Measurements from ENCODE around the gene TRMT10A. TPM values are rescaled to one million over a fixed set of nuclear protein-coding genes. Genes with fewer than 3 reads are reported as not detected.
"Not testable (repeated sequence)": the region's sequence is repeated elsewhere in the genome, so short reads cannot be mapped to it uniquely, and the experiment has no call there.

TRMT10A gene
- total and polyA plus RNA-seq, 2 experiments from 2014 or later, result 5.3 to 6.3 TPM

- no peak overlapping the region for H3K4me3 ChIP-seq
- no peak overlapping the region for H3K9ac ChIP-seq
- no peaks in the 10 kb centered on the region for H3K9me3 ChIP-seq (ENCODE audit: low read depth)
- TF ChIP-seq EZH2phosphoT487 (IDR thresholded peaks at IDR 0.05; ENCODE audit: insufficient read depth, low read depth) (no peak), EZH2 (IDR thresholded peaks at IDR 0.05; ENCODE audit: insufficient read depth, poor library complexity, severe bottlenecking) (no peak)
- no peaks in the 10 kb centered on the region for H4K20me1 ChIP-seq (ENCODE audit: insufficient read depth)
- H3K9me2 ChIP-seq (ENCODE audit: insufficient read depth), result no peaks in the 10 kb centered on the region
- no peaks in the 10 kb centered on the region for H3K79me2 ChIP-seq (ENCODE audit: insufficient read depth)
- no peaks in the 10 kb centered on the region for H3K36me3 ChIP-seq (ENCODE audit: low read depth)
- no peaks in the 10 kb centered on the region for H3F3A ChIP-seq (ENCODE audit: insufficient read depth)
- no peaks in the 10 kb centered on the region for H3K27me3 ChIP-seq (replicated peaks; ENCODE audit: insufficient read depth)
- H3K4me1 ChIP-seq (ENCODE audit: insufficient read depth), result no peaks in the 10 kb centered on the region
- no peak overlapping the region for H3K4me2 ChIP-seq (ENCODE audit: unreplicated experiment)
- no peak for DNase-seq
- H3K27ac ChIP-seq, result no peak overlapping the region
- H2AFZ ChIP-seq, result no peak overlapping the region
- in situ Hi-C loops (cut with MboI), result no loop called here
Observed at GRCh38 chr4:99540277-99540939, 23.4 kb downstream of the TRMT10A start.

GRCh38 chr4:99537674-99538073 is 26.2 kb downstream of the TRMT10A start:
- Histone ChIP-seq H3K4me3 (no peak overlapping the region), H2AFZ (no peak overlapping the region), H3K27ac (no peak overlapping the region), H3K79me2 (ENCODE audit: insufficient read depth) (no peaks in the 10 kb centered on the region), H3K27me3 (replicated peaks; ENCODE audit: insufficient read depth) (no peaks in the 10 kb centered on the region), H3K9me2 (ENCODE audit: insufficient read depth) (no peaks in the 10 kb centered on the region), H3F3A (ENCODE audit: insufficient read depth) (no peaks in the 10 kb centered on the region), H3K4me2 (ENCODE audit: unreplicated experiment) (no peak overlapping the region), H4K20me1 (ENCODE audit: insufficient read depth) (no peaks in the 10 kb centered on the region), H3K4me1 (ENCODE audit: insufficient read depth) (no peaks in the 10 kb centered on the region), H3K36me3 (ENCODE audit: low read depth) (no peaks in the 10 kb centered on the region), H3K9me3 (ENCODE audit: low read depth) (no peaks in the 10 kb centered on the region), H3K9ac (no peak overlapping the region)
- WGBS, 2 experiments (ENCODE audit: low coverage in 1 of 2, low lambda C conversion rate in 2 of 2, missing lambda C conversion rate in 2 of 2), result 53 to 60% methylated on average over 4 of the region's 4 CpGs
- DNase-seq, result no peak
- in situ Hi-C loops (cut with MboI), result no loop called here
- TF ChIP-seq EZH2 (IDR thresholded peaks at IDR 0.05; ENCODE audit: insufficient read depth, poor library complexity, severe bottlenecking) (no peak), EZH2phosphoT487 (IDR thresholded peaks at IDR 0.05; ENCODE audit: insufficient read depth, low read depth) (no peak)

DNA sequence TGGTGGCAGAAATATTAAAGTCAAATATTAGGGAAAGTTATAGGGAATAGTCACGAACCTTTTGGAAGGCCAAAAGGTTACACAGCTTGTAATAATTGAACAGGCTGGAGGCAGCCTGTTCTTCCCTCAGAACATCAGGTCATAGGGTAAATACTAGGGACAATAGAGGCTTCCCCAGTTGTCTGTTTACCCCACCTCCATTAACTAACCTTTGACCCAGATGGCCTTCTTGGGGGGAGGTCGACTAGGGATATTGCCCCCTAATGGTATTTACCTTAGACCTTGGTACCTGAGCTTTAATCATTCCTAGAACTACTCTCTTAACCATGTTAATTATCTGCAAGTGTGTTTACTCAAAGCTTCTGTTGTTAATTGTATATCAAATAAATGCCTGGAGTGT is 27.0 kb downstream of the TRMT10A start:
- no peak for DNase-seq
- no peaks in the 10 kb centered on the region for H3K4me1 ChIP-seq (ENCODE audit: insufficient read depth)
- TF ChIP-seq EZH2 (IDR thresholded peaks at IDR 0.05; ENCODE audit: insufficient read depth, poor library complexity, severe bottlenecking) (no peak), EZH2phosphoT487 (IDR thresholded peaks at IDR 0.05; ENCODE audit: insufficient read depth, low read depth) (no peak)
- H3K9me2 ChIP-seq (ENCODE audit: insufficient read depth), result no peaks in the 10 kb centered on the region
- no peaks in the 10 kb centered on the region for H3K36me3 ChIP-seq (ENCODE audit: low read depth)
- H3K9me3 ChIP-seq (ENCODE audit: low read depth), result no peaks in the 10 kb centered on the region
- H3K27ac ChIP-seq, result no peak overlapping the region
- WGBS, 2 experiments (ENCODE audit: low coverage in 1 of 2, low lambda C conversion rate in 2 of 2, missing lambda C conversion rate in 2 of 2), result 21 to 35% methylated on average over 2 of the region's 2 CpGs
- no peak overlapping the region for H2AFZ ChIP-seq
- no peak overlapping the region for H3K4me3 ChIP-seq
- H3F3A ChIP-seq (ENCODE audit: insufficient read depth), result no peaks in the 10 kb centered on the region
- H3K27me3 ChIP-seq (replicated peaks; ENCODE audit: insufficient read depth), result no peaks in the 10 kb centered on the region
- H3K9ac ChIP-seq, result no peak overlapping the region
- H4K20me1 ChIP-seq (ENCODE audit: insufficient read depth), result no peaks in the 10 kb centered on the region
- no peaks in the 10 kb centered on the region for H3K79me2 ChIP-seq (ENCODE audit: insufficient read depth)
- no peak overlapping the region for H3K4me2 ChIP-seq (ENCODE audit: unreplicated experiment)
- in situ Hi-C loops (cut with MboI), result no loop called here

DNA sequence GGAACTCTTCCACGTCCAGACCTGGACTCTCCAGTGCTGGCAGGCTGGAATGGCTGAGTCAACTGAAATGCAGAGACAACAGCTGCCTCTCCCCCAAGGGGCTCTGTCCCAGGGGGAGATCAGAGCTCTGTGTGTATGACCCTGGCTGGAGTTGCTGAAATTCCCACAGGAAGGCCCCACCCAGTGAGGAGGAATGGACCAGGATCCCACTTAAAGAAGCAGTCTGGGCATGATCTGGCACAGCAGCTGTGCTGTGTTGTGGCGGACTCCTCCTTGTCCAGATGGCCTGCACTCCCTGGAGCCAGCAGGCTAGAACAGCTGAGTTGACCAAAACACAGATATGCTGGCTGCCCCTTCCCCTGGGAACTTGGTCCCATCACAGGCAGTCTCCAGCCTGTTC is 27.6 kb downstream of the TRMT10A start:
- H3K4me1 ChIP-seq (ENCODE audit: insufficient read depth), result no peaks in the 10 kb centered on the region
- no peaks in the 10 kb centered on the region for H3K9me3 ChIP-seq (ENCODE audit: low read depth)
- in situ Hi-C loops (cut with MboI), result no loop called here
- H4K20me1 ChIP-seq (ENCODE audit: insufficient read depth), result no peaks in the 10 kb centered on the region
- TF ChIP-seq EZH2phosphoT487 (IDR thresholded peaks at IDR 0.05; ENCODE audit: insufficient read depth, low read depth), result no peak
- TF ChIP-seq EZH2 (IDR thresholded peaks at IDR 0.05; ENCODE audit: insufficient read depth, poor library complexity, severe bottlenecking), result no peak
- H3K4me2 ChIP-seq (ENCODE audit: unreplicated experiment), result no peak overlapping the region
- no peak overlapping the region for H2AFZ ChIP-seq
- H3K9me2 ChIP-seq (ENCODE audit: insufficient read depth), result no peaks in the 10 kb centered on the region
- H3K4me3 ChIP-seq, result no peak overlapping the region
- no peaks in the 10 kb centered on the region for H3K79me2 ChIP-seq (ENCODE audit: insufficient read depth)
- no peak overlapping the region for H3K27ac ChIP-seq
- H3K36me3 ChIP-seq (ENCODE audit: low read depth), result no peaks in the 10 kb centered on the region
- no peaks in the 10 kb centered on the region for H3K27me3 ChIP-seq (replicated peaks; ENCODE audit: insufficient read depth)
- H3F3A ChIP-seq (ENCODE audit: insufficient read depth), result no peaks in the 10 kb centered on the region
- WGBS, 2 experiments (ENCODE audit: low coverage in 1 of 2, low lambda C conversion rate in 2 of 2, missing lambda C conversion rate in 2 of 2), result 7 to 12% methylated on average over 2 of the region's 2 CpGs
- DNase-seq, result no peak
- H3K9ac ChIP-seq, result no peak overlapping the region

GRCh38 chr4:99534699-99535098 is 29.1 kb downstream of the TRMT10A start:
- in situ Hi-C loops (cut with MboI); H3K4me1 ChIP-seq (ENCODE audit: insufficient read depth); H3K9me3 ChIP-seq (ENCODE audit: low read depth); H3K9me2 ChIP-seq (ENCODE audit: insufficient read depth); H4K20me1 ChIP-seq (ENCODE audit: insufficient read depth); H2AFZ ChIP-seq; DNase-seq; H3F3A ChIP-seq (ENCODE audit: insufficient read depth); H3K27me3 ChIP-seq (replicated peaks; ENCODE audit: insufficient read depth); H3K4me2 ChIP-seq (ENCODE audit: unreplicated experiment); H3K36me3 ChIP-seq (ENCODE audit: low read depth); H3K27ac ChIP-seq; H3K79me2 ChIP-seq (ENCODE audit: insufficient read depth); H3K9ac ChIP-seq; H3K4me3 ChIP-seq: not testable (repeated sequence)
- 38 to 52% methylated on average over 3 of the region's 3 CpGs for WGBS, 2 experiments (ENCODE audit: low coverage in 1 of 2, low lambda C conversion rate in 2 of 2, missing lambda C conversion rate in 2 of 2)

All from GM23248 (cell line).